Measurements from ENCODE around the gene WDFY3.

Gene WDFY3

GRCh38 chr4:84901740-84902281 is 64.7 kb downstream of the WDFY3 start:
- DNase-seq: no peak

- no peak for DNase-seq
These were observed 65.3 kb downstream of the WDFY3 start for GRCh38 chr4:84901173-84901572.

- no peak for DNase-seq
These were observed 66.9 kb downstream of the WDFY3 start for GRCh38 chr4:84899616-84900015.

- no peak for DNase-seq
These were observed 69.0 kb downstream of the WDFY3 start for GRCh38 chr4:84897516-84897915.

- DNase-seq: no peak
These were observed 71.2 kb downstream of the WDFY3 start for GRCh38 chr4:84895283-84895682.

- DNase-seq: no peak
These were observed 71.9 kb downstream of the WDFY3 start for GRCh38 chr4:84894621-84895020.

GRCh38 chr4:84892950-84893349 is 73.5 kb downstream of the WDFY3 start:
- DNase-seq: no peak

GRCh38 chr4:84887824-84888223 is 78.7 kb downstream of the WDFY3 start:
- DNase-seq: no peak

- no peak for DNase-seq
These were observed 86.8 kb downstream of the WDFY3 start for GRCh38 chr4:84879651-84880200.

GRCh38 chr4:84878546-84878945 is 87.9 kb downstream of the WDFY3 start:
- DNase-seq: no peak

- no peak for DNase-seq
These were observed 88.4 kb downstream of the WDFY3 start for GRCh38 chr4:84878090-84878489.

- no peak for DNase-seq
These were observed 89.2 kb downstream of the WDFY3 start for GRCh38 chr4:84877051-84877833.

GRCh38 chr4:84875636-84876371 is 90.7 kb downstream of the WDFY3 start:
- no peak for DNase-seq

- no peak for DNase-seq
These were observed 91.9 kb downstream of the WDFY3 start for GRCh38 chr4:84874619-84875018.

GRCh38 chr4:84870398-84871163 is 95.9 kb downstream of the WDFY3 start:
- no peak for DNase-seq

- no peak for DNase-seq
These were observed 100.2 kb downstream of the WDFY3 start for GRCh38 chr4:84866295-84866694.

GRCh38 chr4:84865600-84865999 is 100.9 kb downstream of the WDFY3 start:
- no peak for DNase-seq

GRCh38 chr4:84862064-84862463 is 104.4 kb downstream of the WDFY3 start:
- DNase-seq: no peak

- DNase-seq: no peak
These were observed 109.2 kb downstream of the WDFY3 start for GRCh38 chr4:84857296-84857695.

- DNase-seq: no peak
These were observed 109.9 kb downstream of the WDFY3 start for GRCh38 chr4:84856468-84857049.

- DNase-seq: no peak
These were observed 110.7 kb downstream of the WDFY3 start for GRCh38 chr4:84855774-84856173.

- DNase-seq: no peak
These were observed 114.4 kb downstream of the WDFY3 start for GRCh38 chr4:84852081-84852480.
